Epidermal melanocyte (primary cell): ENCODE measurements around the gene PELI2.

Experiments used
- DNase-seq: peaks from one replicate; pipeline ENCODE4 v3.0.0; 2011; ENCODE audit warnings: low spot score; ENCODE audit not compliant: insufficient read length

PELI2 gene

GRCh38 chr14:56199982-56200577 lies 81.9 kb downstream of the PELI2 start:
- no peak for DNase-seq

DNA sequence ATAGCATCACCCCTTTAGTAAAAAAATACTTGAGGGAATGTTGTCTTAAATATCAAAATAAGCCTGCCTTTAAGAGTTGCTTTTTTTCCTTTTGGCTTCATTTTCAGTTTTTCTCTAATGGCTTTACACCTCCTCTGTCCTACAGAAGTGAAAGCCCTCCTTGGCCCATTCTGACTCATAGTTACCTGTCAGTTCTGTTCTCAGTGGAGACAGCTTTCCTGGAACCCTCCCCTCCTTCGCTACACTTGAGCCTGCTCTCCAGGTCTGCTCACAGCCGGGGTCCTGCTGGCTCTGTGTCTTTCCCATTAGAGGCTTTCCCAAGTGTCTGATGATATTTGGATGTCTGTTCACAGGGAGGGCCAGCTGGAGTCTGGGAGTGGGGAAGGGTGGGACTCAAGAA lies 84.0 kb downstream of the PELI2 start:
- DNase-seq: no peak

- DNase-seq: no peak
Observed at GRCh38 chr14:56205881-56206280, 87.7 kb downstream of the PELI2 start.

DNA sequence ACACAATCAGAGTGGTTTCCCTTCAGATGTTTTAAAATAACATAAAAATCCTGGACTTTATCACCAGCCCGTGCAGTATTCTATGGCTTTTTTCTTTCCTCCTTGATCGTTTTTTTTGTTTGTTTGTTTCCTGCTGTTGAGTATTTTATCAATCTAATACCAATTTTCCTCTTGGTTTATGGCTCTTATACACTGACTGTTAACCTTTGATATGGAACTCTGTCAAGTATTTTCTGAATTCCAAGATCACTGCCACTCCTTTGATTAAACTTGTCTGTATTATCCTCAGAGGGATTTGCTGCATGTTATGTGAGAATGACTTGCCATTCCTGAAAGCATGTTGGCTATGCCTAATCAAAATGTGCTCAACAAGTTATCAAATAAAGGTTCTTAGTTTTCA lies 88.4 kb downstream of the PELI2 start:
- no peak for DNase-seq

DNA sequence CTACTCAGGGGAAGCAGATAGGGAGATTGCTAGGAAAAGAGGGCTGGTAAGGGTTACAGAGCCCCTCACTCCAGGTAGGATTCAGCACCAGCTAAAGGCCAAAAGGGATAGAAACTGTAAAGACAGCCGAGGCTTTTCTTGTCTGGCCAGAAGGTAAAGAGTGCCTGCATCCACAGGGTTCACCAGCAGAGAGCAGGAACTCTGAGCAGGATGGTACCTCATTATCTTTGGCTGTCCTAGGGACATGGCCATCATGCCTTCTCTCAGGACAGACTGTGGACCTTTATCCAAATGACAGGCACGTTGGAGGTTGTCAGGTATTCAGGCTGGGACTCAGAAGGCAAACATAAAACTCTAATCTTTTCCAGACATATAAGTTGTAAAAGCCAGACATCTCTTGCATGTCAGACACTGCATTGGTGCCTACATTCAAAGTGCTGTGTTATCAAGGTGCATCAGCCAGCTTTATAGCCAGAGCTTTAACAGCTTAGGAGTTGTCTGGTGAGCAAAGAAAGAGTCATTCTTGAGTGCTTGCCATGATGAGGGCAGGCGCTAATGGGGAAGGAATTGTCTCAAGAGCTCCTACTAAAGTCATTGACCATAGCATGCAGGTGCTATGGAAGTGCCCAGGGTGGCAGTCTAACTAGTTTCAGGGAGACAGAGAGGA lies 89.5 kb downstream of the PELI2 start:
- no peak for DNase-seq

DNA sequence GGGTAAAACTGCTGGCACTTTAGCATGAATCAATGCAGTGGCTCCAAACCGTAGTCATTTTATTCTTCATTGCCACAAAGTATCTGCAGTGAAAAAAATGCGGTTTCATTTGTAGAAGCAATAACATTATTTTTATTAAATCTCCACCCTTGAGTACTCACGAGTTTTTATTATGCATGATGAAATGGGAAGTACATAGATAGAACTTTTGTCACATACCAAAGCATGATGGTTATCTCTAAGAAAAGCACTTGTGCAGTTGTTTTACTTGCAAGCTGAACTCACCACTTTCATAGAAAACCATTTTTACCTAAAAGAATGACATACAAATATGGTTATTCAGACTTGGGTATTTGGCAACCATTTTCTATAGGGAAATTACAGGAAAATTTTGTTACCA lies 90.3 kb downstream of the PELI2 start:
- DNase-seq: no peak

- no peak for DNase-seq
Observed at GRCh38 chr14:56210571-56210970, 92.4 kb downstream of the PELI2 start.

DNA sequence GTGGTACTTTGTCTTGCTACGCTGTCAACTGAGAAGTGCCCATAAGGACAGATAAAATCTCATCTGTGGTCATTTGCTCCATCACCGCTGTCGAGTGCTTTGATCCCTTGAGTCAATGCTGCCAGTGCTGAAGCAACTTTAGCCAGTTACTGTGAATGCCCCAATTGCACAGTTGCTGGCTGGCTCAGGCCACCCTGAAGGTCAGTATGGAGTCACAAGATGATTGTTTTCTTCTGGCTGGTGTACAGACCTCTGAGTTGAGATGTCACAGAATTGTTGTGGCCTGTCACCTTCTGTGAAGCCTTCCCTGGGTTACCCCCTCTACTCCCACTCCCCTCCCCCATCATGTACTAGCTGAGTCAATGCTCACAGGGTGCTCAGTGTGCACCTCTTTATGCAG lies 92.9 kb downstream of the PELI2 start:
- DNase-seq: no peak

GRCh38 chr14:56211844-56212243 lies 93.6 kb downstream of the PELI2 start:
- DNase-seq: no peak

GRCh38 chr14:56212521-56212920 lies 94.3 kb downstream of the PELI2 start:
- no peak for DNase-seq

DNA sequence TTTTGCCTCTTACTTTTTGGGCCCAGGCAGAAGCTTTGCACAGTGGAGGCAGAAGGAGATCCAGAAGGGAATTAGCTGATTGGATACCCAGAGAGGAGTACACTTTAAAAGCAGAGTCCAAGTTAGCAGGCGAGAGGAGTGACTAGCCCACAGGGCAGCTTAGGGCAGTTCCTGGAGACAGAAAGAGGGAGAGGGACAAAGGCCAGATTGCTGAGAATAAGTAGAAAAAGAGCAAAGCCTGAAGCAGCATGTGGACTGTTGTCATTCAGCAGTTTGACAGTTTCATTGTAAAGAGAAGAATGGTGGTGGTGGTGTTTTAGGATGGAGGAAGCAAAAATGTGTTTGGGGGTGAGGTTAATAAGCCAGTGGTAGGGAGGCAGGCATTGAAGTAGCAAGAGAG lies 95.1 kb downstream of the PELI2 start:
- no peak for DNase-seq

DNA sequence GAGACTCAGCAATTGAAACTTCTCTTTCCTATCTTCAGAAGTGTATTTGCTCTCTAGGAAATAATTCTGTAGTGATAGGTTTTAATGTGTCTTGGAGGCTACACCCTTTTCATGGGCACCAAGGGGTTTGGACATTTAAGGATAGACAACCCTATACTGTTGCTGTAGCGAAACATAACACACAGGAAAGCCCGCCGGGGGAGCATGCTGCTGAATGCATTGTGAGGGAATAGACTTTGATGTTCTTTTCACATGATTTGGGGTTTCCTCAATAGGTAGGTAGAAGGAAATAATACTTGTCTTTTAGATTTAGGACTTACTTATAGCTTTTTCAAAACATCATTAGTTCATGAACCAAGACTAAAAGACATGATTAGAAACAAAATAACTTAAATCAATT lies 97.0 kb downstream of the PELI2 start:
- DNase-seq: no peak

GRCh38 chr14:56216626-56217379 lies 98.6 kb downstream of the PELI2 start:
- no peak for DNase-seq

DNA sequence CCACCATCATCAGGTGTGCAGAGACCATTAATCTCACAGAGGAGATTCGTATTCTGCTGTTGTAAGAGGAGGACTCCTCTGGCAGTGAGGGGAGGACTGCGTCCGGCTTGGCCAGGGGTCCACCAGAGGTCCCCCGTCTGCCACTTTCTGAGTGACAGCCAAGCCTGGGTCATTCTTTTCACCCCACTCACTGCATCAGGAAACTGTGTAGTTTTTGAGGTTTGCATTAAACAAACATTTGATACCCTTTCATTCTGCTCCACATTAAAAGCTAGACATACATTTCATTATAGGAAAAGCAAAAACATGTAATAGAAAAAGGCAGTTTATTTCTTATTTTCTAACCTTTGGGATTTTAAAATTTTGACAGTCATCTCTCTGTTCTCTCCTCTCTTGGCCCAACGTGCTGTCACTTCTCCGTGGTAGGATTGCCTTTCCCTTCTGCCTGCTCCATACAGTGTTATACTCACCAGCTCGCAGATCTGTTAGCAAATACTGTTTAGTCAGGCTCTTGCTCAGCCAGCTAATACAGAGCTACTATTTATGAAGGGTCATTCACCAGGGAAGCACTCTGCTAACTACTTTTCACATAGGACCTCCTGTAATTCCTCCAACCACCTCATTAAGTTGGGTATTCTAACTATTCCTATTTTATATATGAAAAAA lies 99.3 kb downstream of the PELI2 start:
- DNase-seq: no peak

DNA sequence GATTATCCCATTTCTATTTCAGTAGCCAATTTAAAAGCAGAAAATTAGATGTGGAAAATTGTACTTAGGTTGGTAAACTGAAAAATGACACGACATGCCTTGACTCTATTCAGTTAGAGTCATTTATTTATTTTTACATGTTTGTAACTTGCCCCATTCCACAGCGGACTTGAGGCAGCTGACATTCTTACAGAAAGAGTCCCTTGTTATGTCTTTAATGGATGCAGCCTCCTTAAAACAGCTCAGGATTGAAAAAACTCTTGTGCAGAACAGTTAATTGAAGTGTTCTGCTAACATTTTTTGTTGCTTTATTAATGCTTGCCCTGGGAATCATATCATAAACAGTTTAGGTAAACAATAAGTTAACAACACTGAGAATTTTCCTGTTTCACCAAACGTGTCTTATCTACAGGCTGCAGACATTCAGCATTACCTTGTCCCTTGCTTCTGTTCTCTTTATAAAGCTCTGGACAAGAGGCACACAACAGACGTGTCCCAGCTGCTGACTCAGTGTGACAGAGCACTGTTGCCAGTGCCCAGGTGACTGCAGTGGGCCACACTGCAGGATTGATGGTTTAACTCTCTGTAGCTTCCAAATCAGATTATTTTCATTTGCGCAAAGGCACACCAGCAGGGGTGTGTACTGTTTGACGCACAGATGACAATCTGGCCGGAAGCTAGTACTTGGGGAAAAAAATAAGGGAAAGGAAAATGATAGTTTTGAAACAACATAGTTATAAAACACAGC lies 101.6 kb downstream of the PELI2 start:
- DNase-seq: no peak

GRCh38 chr14:56221382-56222128 lies 103.3 kb downstream of the PELI2 start:
- no peak for DNase-seq

GRCh38 chr14:56224229-56224628 lies 106.0 kb downstream of the PELI2 start:
- DNase-seq: no peak

DNA sequence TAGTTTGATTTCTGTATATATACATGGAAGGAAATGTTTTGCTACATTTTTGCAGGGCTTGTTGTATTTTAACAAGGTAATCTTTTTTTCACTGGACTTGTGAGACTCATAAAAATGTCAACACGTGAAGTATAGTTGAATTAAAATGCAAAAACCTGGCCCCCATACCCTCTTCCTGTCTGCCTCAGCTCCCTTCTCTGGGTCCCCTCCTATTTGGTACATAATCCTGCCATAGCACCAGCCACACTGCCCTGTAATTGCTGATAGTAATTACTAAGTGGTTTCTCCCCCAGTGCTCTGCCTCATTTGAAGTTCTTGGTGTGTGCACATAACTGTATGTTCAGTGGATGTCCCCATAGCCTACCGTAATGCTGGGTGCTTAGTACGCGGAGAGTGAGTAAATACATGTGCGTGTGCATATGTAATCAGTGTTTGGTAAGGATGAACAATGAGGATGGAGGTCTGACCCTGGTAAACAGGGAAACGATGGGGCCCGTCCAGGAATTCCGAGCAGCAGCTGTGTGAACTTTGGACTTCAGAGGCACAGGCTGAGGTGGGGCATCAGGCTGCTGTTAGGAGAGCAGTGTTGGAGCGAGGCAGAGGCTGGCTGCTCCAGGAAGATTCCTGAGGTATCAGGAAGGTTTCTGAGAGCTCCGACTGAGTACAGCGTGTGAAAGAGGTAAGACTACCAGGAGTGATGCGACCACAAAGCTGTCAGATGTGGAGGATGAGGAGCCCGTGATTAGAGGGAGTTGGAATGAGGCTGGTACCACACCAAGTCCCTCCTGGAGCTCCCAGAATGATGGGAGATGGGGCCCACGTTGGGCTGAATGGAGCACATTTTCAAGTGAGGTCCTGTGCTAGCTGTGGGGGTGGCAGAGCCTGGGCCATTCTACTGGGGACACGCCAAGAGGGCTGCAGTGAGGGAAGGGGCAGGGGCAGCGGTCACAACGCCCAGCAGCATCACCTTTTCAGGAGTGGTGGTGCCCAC lies 106.8 kb downstream of the PELI2 start:
- no peak for DNase-seq

- DNase-seq: no peak
Observed at GRCh38 chr14:56235388-56235787, 117.2 kb downstream of the PELI2 start.

DNA sequence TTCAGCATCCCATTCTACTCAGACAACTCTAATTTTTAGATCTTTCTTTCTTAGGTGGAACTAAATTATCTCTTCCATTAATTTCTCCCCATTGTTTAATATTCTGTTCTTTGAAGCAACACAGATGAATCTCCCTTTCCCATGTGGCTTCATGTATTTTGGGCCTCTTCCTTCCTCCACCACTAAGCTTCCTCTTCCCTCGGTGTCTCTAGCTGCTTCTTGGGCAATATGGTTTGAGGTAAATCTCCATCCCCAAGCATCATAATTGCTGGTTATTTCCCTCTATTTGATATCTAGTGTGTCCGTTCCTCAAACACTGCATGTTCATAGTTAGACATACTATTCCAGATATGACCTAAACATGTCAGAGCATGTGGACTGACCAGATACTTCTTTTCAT lies 119.2 kb downstream of the PELI2 start:
- no peak for DNase-seq
